Measurements from ENCODE around the gene PPFIA2.

DNA sequence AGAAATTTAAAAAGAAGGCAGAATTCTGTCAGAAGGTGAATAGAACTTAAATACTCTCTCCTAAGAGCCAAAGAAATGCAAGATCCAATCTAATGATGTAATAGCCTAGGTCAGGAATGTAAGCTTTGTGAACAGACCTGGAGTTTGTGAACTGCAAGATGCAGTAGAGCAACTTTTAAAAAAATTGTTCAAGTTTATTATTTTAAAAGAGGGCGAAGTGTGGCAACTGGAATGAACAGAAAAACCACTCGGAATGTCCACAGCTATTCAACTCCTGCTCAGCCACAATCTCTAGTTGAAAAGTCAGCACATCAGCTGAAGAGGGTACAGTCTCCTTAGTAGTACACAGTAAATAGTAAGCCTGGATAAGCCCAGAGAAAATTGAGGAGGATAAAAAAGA is 228.8 kb downstream of the PPFIA2 start:
- no peak for TF ChIP-seq NR3C1 (CRISPR knock-in tag; IDR thresholded peaks at IDR 0.05)
- TF ChIP-seq CTCF (IDR thresholded peaks at IDR 0.05 in 2 of 3, conservative IDR thresholded peaks at IDR 0.05 in 1 of 3; ENCODE audit: insufficient read depth in 2 of 3, low read depth in 1 of 3, low read length in 3 of 3): no peak
- no peak for TF ChIP-seq PCBP2 (IDR thresholded peaks at IDR 0.05; ENCODE audit: low read depth, low read length, poor library complexity, severe bottlenecking)
- no peak for TF ChIP-seq RAD51 (IDR thresholded peaks at IDR 0.05; ENCODE audit: borderline replicate concordance, low read depth)
- no peak for TF ChIP-seq GTF2F1 (IDR thresholded peaks at IDR 0.05; ENCODE audit: low read depth, low read length)
- no peak for TF ChIP-seq RCOR1 (IDR thresholded peaks at IDR 0.05; ENCODE audit: borderline replicate concordance in 1 of 2, low read depth in 2 of 2, low read length in 2 of 2)
- no peak for TF ChIP-seq ZNF384 (IDR thresholded peaks at IDR 0.05; ENCODE audit: low read depth, low read length)
- no peak for TF ChIP-seq ZNF174 (CRISPR knock-in tag; IDR thresholded peaks at IDR 0.05)
- TF ChIP-seq FOXJ3 (CRISPR knock-in tag; IDR thresholded peaks at IDR 0.05): no peak
- TF ChIP-seq NFE2L1 (tag; IDR thresholded peaks at IDR 0.05; ENCODE audit: borderline replicate concordance, low read depth): no peak
- no peak for TF ChIP-seq ZFX (CRISPR knock-in tag; IDR thresholded peaks at IDR 0.05)
